GM18526 (cell line): ENCODE data around the gene FNDC4.
A peak's percentile ranks its signal among the peaks of the same experiment; 100 is the strongest.

ENCODE experiments used
- POLR2A ChIP-seq: IDR thresholded peaks from 3 replicates; pipeline ENCODE4 v1.6.1; 2011; ENCODE audit not compliant: insufficient read length; ENCODE audit errors: extremely low read depth

The FNDC4 gene

DNA sequence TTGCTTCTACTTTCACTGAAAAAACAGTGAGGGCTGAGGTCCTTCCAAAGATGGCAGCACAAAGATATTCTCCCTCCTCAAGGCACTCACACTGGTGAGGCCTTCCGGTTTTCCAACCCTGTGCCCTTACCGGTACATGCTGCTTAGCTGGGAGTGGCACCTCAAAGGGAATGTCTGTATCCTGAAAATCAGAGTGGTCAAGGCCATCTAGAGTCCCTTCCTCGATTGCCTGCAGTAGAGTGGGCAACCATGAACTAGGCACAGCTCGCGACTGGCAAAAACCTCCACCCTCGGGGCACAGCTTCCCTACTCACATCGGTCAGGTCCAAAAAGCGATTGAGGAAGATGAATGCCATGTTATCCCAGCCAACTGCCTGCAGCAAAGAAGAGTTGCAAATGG is 49.4 kb downstream of the FNDC4 start:
- TF ChIP-seq POLR2A, result no peak

DNA sequence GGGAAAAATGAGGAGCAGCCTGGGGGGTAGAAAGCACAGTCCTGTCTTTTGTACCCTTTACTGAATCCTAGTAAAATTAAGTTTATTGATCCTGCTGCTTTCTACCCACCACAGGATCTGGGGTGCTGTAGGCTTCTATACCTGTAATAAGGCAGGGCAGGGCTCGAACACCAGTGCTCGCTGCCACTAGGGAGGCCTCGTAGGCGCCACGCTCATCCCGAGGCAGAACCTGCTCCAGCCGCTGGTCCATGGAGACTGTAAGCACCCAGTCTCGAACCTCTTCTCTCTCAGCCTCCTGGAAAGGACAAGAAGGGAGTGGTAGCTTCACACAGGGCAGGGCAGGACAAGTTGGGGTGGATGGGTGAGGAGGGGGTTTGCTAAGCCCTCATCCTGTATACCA is 49.8 kb downstream of the FNDC4 start:
- no peak for TF ChIP-seq POLR2A

DNA sequence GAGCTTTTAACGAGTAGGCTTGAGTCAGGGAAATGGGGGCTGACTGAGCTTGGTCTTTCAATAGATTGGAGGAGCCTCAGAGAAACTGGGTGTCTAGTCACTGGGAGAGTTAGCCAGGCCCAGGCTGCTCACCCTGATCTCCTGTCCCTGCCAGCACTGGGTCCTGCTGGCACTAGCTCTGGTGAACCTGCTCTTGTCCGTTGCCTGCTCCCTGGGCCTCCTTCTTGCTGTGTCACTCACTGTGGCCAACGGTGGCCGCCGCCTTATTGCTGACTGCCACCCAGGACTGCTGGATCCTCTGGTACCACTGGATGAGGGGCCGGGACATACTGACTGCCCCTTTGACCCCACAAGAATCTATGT is 52.1 kb downstream of the FNDC4 start:
- TF ChIP-seq POLR2A, result peak; percentile 2

DNA sequence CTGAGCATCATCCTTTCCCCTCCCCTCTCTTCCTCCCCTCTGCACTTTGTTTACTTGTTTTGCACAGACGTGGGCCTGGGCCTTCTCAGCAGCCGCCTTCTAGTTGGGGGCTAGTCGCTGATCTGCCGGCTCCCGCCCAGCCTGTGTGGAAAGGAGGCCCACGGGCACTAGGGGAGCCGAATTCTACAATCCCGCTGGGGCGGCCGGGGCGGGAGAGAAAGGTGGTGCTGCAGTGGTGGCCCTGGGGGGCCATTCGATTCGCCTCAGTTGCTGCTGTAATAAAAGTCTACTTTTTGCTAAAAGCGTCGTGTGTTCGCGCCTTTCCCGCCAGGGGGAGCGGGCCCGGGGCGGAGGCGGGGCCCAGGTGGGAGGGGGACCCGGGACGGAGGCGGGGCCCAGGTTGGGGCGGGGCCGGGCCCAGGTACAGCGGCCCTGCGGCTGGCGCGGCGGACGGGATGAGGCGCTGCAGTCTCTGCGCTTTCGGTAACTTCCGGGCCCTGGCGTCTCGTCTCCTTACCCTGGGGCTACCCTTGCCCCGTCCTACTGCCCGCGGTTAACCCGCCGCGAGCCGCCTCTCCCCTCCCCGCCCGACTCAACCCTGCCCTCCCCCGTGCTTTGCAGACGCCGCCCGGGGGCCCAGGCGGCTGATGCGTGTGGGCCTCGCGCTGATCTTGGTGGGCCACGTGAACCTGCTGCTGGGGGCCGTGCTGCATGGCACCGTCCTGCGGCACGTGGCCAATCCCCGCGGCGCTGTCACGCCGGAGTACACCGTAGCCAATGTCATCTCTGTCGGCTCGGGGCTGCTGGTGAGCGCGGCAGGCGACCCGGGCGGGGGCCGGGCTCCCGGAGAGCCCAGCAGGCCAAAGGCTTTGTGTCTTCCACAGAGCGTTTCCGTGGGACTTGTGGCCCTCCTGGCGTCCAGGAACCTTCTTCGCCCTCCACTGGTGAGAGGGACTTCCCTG is 52.8 kb downstream of the FNDC4 start, which contains the start of gene KRTCAP3:
Gene KRTCAP3 (plus strand): TSS at position 424 of the 962 bp plus-strand sequence. CDS start 32 bp downstream, at position 456.
- TF ChIP-seq POLR2A, result peak; percentile 22
